Skeletal muscle satellite cell (primary cell): ENCODE data around the gene MSH3.
"Not testable (repeated sequence)": the region's sequence is repeated elsewhere in the genome, so short reads cannot be mapped to it uniquely, and the experiment has no call there.

Source experiments
- H3K27me3 ChIP-seq: 2 replicates; pipeline ENCODE4 v1.7.0; 2013; ENCODE audit warnings: low read length; ENCODE audit not compliant: control insufficient read depth, insufficient read depth
- H3K36me3 ChIP-seq: 2 replicates; pipeline ENCODE4 v1.7.0; 2013; ENCODE audit warnings: mild to moderate bottlenecking, control low read depth, low read length; ENCODE audit not compliant: insufficient read depth
- H3K4me1 ChIP-seq: 2 replicates; pipeline ENCODE4 v1.7.0; 2013; ENCODE audit warnings: low read length; ENCODE audit not compliant: control insufficient read depth, insufficient read depth
- H3K4me2 ChIP-seq: 2 replicates; pipeline ENCODE4 v1.7.0; 2013; ENCODE audit warnings: mild to moderate bottlenecking, low read length
- H3K4me3 ChIP-seq: 2 replicates; pipeline ENCODE4 v1.7.0; 2013; ENCODE audit warnings: low read length
- H3K9ac ChIP-seq: 2 replicates; pipeline ENCODE4 v1.7.0; 2013; ENCODE audit warnings: mild to moderate bottlenecking, low read depth, low read length, moderate library complexity
- H3K9me3 ChIP-seq: replicated peaks from 2 replicates; pipeline ENCODE4 v1.7.0; 2013; ENCODE audit warnings: mild to moderate bottlenecking, control low read depth, low read length

Gene MSH3

DNA sequence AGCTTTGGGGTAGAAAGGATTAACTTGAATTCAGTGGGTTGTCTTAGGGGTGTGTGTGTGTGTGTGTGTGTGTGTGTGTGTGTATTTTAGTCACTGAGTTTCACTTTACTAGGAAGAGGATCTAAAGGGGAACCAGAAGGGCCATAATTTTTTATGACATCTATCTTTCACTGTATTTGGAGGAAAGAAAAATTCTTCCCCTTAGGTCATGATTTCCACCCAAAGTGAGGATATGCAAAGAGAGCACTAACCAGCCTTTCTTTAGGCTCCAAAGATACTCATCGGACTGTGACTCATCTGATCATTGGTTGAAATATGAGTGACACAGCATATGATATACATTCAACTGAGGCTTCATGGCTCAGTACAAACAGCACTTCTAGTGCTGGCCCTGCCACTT, 230.5 kb downstream of the MSH3 start:
- Histone ChIP-seq H3K4me3 (no peak overlapping the region), H3K4me1 (no peaks in the 10 kb centered on the region), H3K9me3 (no peaks in the 10 kb centered on the region), H3K9ac (no peak overlapping the region), H3K4me2 (no peak overlapping the region), H3K36me3 (no peaks in the 10 kb centered on the region), H3K27me3 (no peaks in the 10 kb centered on the region)

DNA sequence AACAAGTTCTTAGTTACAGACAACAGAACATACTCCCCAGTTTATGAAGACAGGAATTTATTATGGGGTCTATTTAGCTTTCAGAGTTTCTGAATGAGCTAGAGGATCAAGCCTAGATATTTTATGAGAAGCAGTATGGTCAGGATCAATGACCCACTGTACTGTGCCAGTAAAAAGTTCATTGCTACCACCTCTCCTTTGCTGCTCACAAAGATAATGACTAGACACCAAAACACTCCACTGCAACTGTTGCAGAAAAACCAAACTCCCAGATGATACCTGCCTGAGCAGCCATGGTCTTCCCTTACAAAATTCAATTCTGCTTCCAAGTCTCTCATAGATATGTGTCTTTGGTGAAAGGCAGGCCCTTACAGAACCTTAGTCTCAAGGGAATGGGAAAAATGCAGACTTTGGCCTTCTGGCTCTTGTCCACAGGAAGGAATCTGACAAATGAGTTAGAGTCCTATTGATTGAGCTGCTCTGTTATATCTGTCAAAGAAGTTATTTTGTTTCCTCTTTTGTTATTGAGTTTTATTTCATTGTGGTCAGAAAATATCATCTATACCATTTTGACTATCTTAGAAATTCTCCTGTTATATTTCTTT, 231.0 kb downstream of the MSH3 start:
- H3K9me3 ChIP-seq: no peaks in the 10 kb centered on the region
- H3K27me3 ChIP-seq: no peaks in the 10 kb centered on the region
- no peak overlapping the region for H3K4me2 ChIP-seq
- H3K36me3 ChIP-seq: no peaks in the 10 kb centered on the region
- H3K9ac ChIP-seq: no peak overlapping the region
- no peaks in the 10 kb centered on the region for H3K4me1 ChIP-seq
- H3K4me3 ChIP-seq: no peak overlapping the region

DNA sequence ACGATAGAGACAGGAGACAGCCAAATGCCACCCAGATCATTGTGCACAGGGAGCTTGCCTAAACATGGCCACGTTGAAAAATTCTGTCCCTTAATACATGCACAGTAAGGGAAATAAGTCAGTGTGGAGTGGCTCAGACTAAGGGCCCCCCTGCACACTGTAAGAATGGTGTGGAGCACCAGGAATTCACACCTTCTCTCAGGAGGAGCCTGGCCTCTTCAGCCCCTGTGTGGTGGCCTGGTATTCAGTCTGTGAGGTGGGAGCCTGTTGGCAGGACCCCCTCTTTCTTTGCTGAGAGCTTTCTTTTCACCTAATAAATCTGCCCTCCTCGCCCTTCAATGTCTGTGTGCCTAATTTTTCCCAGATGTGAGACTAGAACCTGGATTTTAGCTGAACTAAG, 239.6 kb downstream of the MSH3 start:
- no peaks in the 10 kb centered on the region for H3K27me3 ChIP-seq
- no peaks in the 10 kb centered on the region for H3K9me3 ChIP-seq
- no peak overlapping the region for H3K4me2 ChIP-seq
- H3K4me3 ChIP-seq: no peak overlapping the region
- H3K36me3 ChIP-seq: no peaks in the 10 kb centered on the region
- H3K9ac ChIP-seq: no peak overlapping the region
- no peaks in the 10 kb centered on the region for H3K4me1 ChIP-seq

DNA sequence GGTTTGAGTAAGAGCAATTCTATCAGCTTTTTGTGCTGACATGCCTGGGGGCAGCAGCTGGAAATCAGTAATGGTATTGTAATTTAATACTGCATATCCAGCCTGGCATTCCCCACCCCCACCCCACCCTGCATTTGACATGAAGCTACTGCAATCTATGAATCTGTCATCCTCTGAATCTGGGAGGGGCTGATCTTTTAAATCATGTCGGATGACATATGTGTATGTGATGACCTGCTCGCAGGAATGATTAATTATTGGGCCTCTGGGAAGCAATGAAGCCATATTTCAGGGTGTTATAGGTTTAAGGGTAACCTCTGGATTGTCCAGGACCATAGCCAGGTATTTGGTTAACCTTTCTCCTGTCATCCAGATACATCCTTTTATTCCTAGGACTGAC, 241.1 kb downstream of the MSH3 start:
- Histone ChIP-seq H3K4me1 (no peaks in the 10 kb centered on the region), H3K4me2 (no peak overlapping the region), H3K9ac (no peak overlapping the region), H3K36me3 (no peaks in the 10 kb centered on the region), H3K27me3 (no peaks in the 10 kb centered on the region), H3K9me3 (no peaks in the 10 kb centered on the region), H3K4me3 (no peak overlapping the region)

DNA sequence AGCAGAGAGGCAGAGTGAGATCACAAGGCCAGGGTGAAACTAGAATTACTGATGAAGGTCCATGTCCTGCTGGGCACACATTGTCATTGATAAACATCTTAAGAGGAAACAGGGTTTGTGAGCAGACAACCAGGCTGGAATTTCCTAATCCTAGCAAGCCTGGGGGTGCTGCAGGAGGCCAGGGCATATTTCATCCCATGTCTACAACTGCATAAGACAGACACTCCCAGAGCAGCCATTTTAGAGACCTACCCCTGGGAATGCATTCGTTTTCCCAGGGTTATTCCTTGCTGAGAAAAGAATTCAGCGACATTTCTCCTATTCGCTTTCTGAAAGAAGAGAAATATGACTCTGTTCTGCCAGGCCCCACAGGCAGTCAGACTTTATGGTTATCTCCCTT, 248.2 kb downstream of the MSH3 start:
- not testable (repeated sequence) for H3K36me3 ChIP-seq, H3K4me3 ChIP-seq, H3K9ac ChIP-seq, H3K27me3 ChIP-seq, H3K4me2 ChIP-seq, H3K4me1 ChIP-seq, H3K9me3 ChIP-seq

DNA sequence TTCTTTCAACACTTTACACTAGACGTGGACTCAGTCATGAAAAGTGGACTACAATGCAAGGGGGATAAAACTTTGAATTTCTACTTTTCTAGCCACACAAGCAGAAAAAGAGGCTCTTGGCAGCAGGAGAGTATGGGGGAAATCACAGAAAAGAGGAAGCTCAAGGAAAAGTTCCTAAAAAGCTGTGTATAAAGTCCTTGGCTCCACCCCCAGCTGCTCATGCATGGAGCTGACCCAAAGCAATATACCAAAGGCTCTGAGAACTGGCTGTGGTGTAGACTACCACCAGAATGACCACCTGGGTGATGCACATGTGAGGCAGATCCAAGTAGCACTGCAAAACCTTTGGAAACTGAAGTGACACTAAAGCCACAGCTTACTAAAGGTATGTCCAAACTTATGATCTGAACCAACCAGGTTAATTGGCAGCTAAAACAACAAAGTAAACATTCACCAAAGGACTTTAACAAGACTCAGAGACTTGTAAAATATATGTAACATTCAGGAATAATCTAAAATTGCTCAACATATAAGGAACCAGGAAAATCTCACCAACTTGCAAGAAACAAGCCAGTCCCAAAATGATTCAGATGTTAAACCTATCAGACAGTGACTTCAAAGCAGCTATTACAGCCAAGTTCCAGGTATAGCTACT, 250.2 kb downstream of the MSH3 start:
- H3K4me1 ChIP-seq: no peaks in the 10 kb centered on the region
- H3K27me3 ChIP-seq: no peaks in the 10 kb centered on the region
- no peak overlapping the region for H3K4me2 ChIP-seq
- no peaks in the 10 kb centered on the region for H3K36me3 ChIP-seq
- H3K9me3 ChIP-seq: no peaks in the 10 kb centered on the region
- H3K4me3 ChIP-seq: no peak overlapping the region
- H3K9ac ChIP-seq: no peak overlapping the region

DNA sequence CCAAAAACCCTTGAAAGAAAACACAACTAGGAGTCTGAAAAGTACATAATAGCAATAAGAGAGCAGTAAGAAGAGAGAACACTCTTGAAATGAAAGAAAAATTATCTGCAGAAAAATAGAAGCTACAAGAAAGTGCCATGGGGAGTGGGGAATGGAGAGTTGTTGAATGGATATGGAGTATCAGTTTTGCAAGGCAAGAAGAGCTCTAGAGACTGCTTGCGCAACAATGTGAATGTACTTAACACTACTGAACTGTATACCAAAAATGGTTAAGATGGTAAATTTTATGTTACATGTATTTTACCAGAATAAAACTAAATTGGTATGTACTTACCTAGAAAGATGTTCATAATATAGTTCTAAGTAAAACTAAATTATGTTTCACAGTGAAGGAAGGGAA, 251.0 kb downstream of the MSH3 start:
- Histone ChIP-seq H3K27me3 (no peaks in the 10 kb centered on the region), H3K9me3 (no peaks in the 10 kb centered on the region), H3K4me3 (no peak overlapping the region), H3K4me2 (no peak overlapping the region), H3K4me1 (no peaks in the 10 kb centered on the region), H3K9ac (no peak overlapping the region), H3K36me3 (no peaks in the 10 kb centered on the region)

DNA sequence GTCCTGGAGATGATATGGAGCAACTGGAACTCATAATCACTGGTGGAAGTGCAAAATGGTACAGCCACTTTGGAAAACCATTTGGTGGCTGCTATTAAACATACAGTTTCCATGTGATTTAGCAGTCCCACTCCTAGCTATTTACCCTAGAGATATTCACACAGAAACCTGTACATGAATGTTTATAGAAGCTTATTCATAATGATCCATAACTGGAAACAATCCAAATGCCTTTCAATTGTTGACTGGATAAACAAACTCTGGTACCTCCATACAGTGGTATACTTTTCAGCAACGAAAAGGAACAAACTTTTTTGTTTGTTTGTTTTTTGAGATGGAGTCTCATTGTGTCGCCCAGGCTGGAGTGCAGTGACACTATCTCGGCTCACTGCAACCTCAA, 258.0 kb downstream of the MSH3 start:
- Histone ChIP-seq H3K4me2 (no peak overlapping the region), H3K9ac (no peak overlapping the region), H3K36me3 (no peaks in the 10 kb centered on the region), H3K4me3 (no peak overlapping the region), H3K4me1 (no peaks in the 10 kb centered on the region), H3K27me3 (no peaks in the 10 kb centered on the region), H3K9me3 (no peaks in the 10 kb centered on the region)

DNA sequence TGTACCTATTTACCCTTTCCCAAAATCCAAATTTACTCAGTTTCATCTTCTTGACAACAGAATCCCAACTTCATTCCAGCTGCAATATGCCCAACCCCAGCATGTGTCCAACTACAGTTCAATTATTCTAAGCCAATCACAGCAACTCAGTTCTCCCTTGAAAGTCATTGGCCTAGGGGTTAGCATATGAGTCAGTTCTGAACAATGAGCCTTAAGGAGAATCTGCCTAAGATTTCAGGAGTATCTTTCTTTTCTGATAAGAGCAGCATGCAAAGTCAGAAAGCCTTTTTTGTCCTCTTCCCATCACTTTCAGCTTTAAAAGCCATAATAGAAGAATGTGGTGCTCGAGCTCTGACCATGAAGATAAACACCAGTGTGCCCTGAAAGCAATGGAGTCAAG, 261.3 kb downstream of the MSH3 start:
- no peaks in the 10 kb centered on the region for H3K36me3 ChIP-seq
- H3K4me3 ChIP-seq: no peak overlapping the region
- H3K9me3 ChIP-seq: no peaks in the 10 kb centered on the region
- no peak overlapping the region for H3K9ac ChIP-seq
- no peaks in the 10 kb centered on the region for H3K4me1 ChIP-seq
- no peak overlapping the region for H3K4me2 ChIP-seq
- no peaks in the 10 kb centered on the region for H3K27me3 ChIP-seq

DNA sequence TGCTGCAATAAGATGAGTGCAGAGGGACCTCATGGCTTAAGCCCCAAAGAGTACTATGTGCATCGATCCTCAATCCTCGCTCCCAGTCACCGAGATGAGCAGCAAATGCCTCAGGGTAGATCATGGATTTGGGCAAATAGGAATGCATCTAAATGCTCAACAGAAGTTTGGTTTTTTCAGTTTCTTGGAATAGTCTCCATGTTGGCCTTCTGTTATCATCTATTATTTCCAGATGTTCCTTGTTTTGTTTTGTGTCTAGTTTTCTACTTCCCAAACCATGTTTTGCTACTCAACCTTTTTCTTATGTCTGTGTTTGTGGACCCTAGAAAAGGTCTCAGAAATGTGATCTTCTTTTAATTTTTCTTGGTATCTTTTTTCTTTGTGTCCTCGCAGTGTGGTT, 262.2 kb downstream of the MSH3 start:
- no peak overlapping the region for H3K4me3 ChIP-seq
- H3K27me3 ChIP-seq: no peaks in the 10 kb centered on the region
- no peak overlapping the region for H3K9ac ChIP-seq
- H3K4me2 ChIP-seq: no peak overlapping the region
- H3K9me3 ChIP-seq: no peaks in the 10 kb centered on the region
- H3K4me1 ChIP-seq: no peaks in the 10 kb centered on the region
- no peaks in the 10 kb centered on the region for H3K36me3 ChIP-seq

DNA sequence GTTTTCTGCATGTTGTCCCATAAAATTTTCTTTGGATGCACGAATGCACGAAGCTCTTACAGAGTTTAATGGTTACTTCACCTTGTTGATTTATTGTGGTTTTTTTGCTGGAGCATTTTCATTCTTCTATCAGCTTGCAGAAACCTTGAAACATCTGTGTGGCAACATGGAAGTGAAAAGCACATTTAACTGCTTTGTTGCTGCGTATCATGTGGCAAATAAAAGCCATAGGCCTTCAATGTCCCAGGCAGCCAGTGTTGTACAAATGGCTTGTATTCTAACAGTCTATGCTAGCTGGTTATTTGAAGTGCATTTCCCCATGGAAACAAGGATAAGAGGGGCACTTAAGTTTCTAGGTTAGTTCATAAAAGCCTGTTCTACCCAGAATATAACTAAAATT, 263.2 kb downstream of the MSH3 start:
- H3K27me3 ChIP-seq: no peaks in the 10 kb centered on the region
- H3K4me3 ChIP-seq: no peak overlapping the region
- no peaks in the 10 kb centered on the region for H3K36me3 ChIP-seq
- no peak overlapping the region for H3K9ac ChIP-seq
- no peaks in the 10 kb centered on the region for H3K4me1 ChIP-seq
- H3K9me3 ChIP-seq: no peaks in the 10 kb centered on the region
- H3K4me2 ChIP-seq: no peak overlapping the region

DNA sequence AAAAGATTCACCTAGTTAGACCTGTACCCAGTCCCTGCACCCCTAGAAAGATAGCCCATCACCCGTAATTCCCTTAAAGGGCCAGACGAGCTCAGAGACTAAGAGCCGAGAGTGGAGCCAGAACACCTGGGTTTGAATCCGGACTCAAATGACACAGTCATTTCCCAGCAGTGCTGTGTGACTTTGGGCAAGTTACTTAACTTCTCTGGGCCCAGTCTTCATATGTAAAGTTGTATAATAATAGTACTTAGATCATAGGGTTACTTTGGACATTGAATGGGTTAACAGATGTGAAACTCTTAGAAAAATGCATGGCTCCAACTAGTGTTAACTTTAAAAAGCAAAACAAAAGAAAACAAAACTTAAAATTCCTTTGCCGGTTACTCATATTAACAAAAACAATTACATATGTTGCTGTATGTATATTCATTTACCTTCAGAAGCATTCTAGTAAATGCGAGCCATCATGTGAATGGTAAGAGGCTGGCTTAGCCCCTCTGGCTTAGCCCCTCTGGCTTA, 265.3 kb downstream of the MSH3 start:
- Histone ChIP-seq H3K4me1 (no peaks in the 10 kb centered on the region), H3K9ac (no peak overlapping the region), H3K36me3 (no peaks in the 10 kb centered on the region), H3K4me3 (no peak overlapping the region), H3K4me2 (no peak overlapping the region), H3K27me3 (no peaks in the 10 kb centered on the region), H3K9me3 (no peaks in the 10 kb centered on the region)
